ENCODE measurements around the gene TENM3.
"Not testable (repeated sequence)": the region's sequence is repeated elsewhere in the genome, so short reads cannot be mapped to it uniquely, and the experiment has no call there.

Gene TENM3

GRCh38 chr4:182803235-182803634, 560.0 kb downstream of the TENM3 start:
- DNase-seq, result no peak

- no peak for DNase-seq
Measured at GRCh38 chr4:182804131-182804530, 560.9 kb downstream of the TENM3 start.

- DNase-seq, result no peak
Measured at GRCh38 chr4:182805321-182805720, 562.1 kb downstream of the TENM3 start.

GRCh38 chr4:182805750-182806149, 562.5 kb downstream of the TENM3 start:
- no peak for DNase-seq

- DNase-seq, result peak; percentile 71
Measured at GRCh38 chr4:182806259-182807252, 563.4 kb downstream of the TENM3 start.

- no peak for DNase-seq
Measured at GRCh38 chr4:182807346-182807745, 564.1 kb downstream of the TENM3 start.

- DNase-seq, result no peak
Measured at GRCh38 chr4:182807767-182808548, 564.8 kb downstream of the TENM3 start.

- peak; percentile 90 for DNase-seq
Measured at GRCh38 chr4:182808673-182809416, 565.6 kb downstream of the TENM3 start.

GRCh38 chr4:182809417-182810102, 566.4 kb downstream of the TENM3 start:
- DNase-seq, result peak; percentile 42

- DNase-seq, result no peak
Measured at GRCh38 chr4:182810103-182810615, 567.0 kb downstream of the TENM3 start.

- no peak for DNase-seq
Measured at GRCh38 chr4:182812916-182813315, 569.7 kb downstream of the TENM3 start.

GRCh38 chr4:182814065-182814464, 570.9 kb downstream of the TENM3 start:
- not testable (repeated sequence) for DNase-seq

GRCh38 chr4:182818926-182819730, 575.9 kb downstream of the TENM3 start:
- DNase-seq, result no peak

GRCh38 chr4:182819751-182820150, 576.5 kb downstream of the TENM3 start:
- no peak for DNase-seq

- no peak for DNase-seq
Measured at GRCh38 chr4:182822554-182822953, 579.4 kb downstream of the TENM3 start.

GRCh38 chr4:182823576-182823975, 580.4 kb downstream of the TENM3 start:
- DNase-seq, result no peak

- DNase-seq, result no peak
Measured at GRCh38 chr4:182825003-182825402, 581.8 kb downstream of the TENM3 start.

- DNase-seq, result no peak
Measured at GRCh38 chr4:182825786-182826185, 582.6 kb downstream of the TENM3 start.

GRCh38 chr4:182826391-182826790, 583.2 kb downstream of the TENM3 start:
- DNase-seq, result no peak

- no peak for DNase-seq
Measured at GRCh38 chr4:182827166-182827565, 584.0 kb downstream of the TENM3 start.

- DNase-seq, result no peak
Measured at GRCh38 chr4:182827954-182828353, 584.8 kb downstream of the TENM3 start.

Data from activated CD4-positive, alpha-beta T cell treated with anti-CD3 and anti-CD28 coated beads, Interleukin-2, amount 50 U/mL, for 16 hours (primary cell).